PC-9 (cell line): Measurements from ENCODE around the gene KIDINS220. TPM values are rescaled to one million over a fixed set of nuclear protein-coding genes. Genes with fewer than 3 reads are reported as not detected.

ENCODE experiments used
- BruUV-seq: library from RNA; stranded (reverse); fragments of 400-500 nt; replicated peaks from 2 replicates; lab custom pipeline; 2021; lab: Mats Ljungman, UMichigan
- CTCF ChIA-PET: fragments of 300-600 bp; sonication (Branson Sonifier 250); formaldehyde crosslinking; loops from one replicate; lab custom pipeline; 2022; ENCODE audit warnings: antibody characterized with exemption; lab: Charles Lee
- POLR2A ChIA-PET: fragments of 300-600 bp; sonication (Branson Sonifier 250); formaldehyde crosslinking; loops from one replicate; lab custom pipeline; 2022; ENCODE audit warnings: antibody characterized with exemption; ENCODE audit not compliant: unreplicated experiment; lab: Charles Lee
- DNase-seq, 2 experiments: peaks; one replicate each; pipeline versions ENCODE4 v3.0.0 to v3.0.0-alpha.2; 2015 to 2022; ENCODE audit warnings: mixed read lengths in 1 of 2
- H2AFZ ChIP-seq: fragments of 200-600 bp; sonication (generic); 2 replicates; pipeline ENCODE4 v1.8.1; 2017; ENCODE audit warnings: antibody characterized with exemption
- H3F3A ChIP-seq: fragments of 200-600 bp; sonication (generic); 2 replicates; pipeline ENCODE4 v1.8.1; 2017; ENCODE audit warnings: antibody characterized with exemption, mild to moderate bottlenecking, low read depth; ENCODE audit not compliant: insufficient read depth
- H3K27ac ChIP-seq: fragments of 200-600 bp; sonication (generic); 2 replicates; pipeline ENCODE4 v1.6.1; 2016; ENCODE audit warnings: mixed run types
- H3K27me3 ChIP-seq: fragments of 200-600 bp; sonication (generic); 2 replicates; pipeline ENCODE4 v1.6.1; 2016; ENCODE audit warnings: low read depth, mixed run types; ENCODE audit not compliant: insufficient read depth
- H3K36me3 ChIP-seq: fragments of 200-600 bp; sonication (generic); 2 replicates; pipeline ENCODE4 v1.6.1; 2016; ENCODE audit warnings: low read depth, mixed run types
- H3K4me1 ChIP-seq: fragments of 200-600 bp; sonication (generic); replicated peaks from 2 replicates; pipeline ENCODE4 v1.6.1; 2016; ENCODE audit warnings: mixed run types; ENCODE audit not compliant: insufficient read depth
- H3K4me2 ChIP-seq: fragments of 200-600 bp; sonication (generic); 2 replicates; pipeline ENCODE4 v1.6.1; 2017; ENCODE audit warnings: mixed run types
- H3K4me3 ChIP-seq: fragments of 200-600 bp; sonication (generic); 2 replicates; pipeline ENCODE4 v1.6.1; 2016; ENCODE audit warnings: mixed run types
- H3K79me2 ChIP-seq: fragments of 200-600 bp; sonication (generic); 2 replicates; pipeline ENCODE4 v1.6.1; 2017; ENCODE audit warnings: low read depth, mixed run types
- H3K9me2 ChIP-seq: fragments of 200-600 bp; sonication (generic); 2 replicates; pipeline ENCODE4 v1.8.1; 2017; ENCODE audit warnings: mild to moderate bottlenecking; ENCODE audit not compliant: insufficient read depth
- H3K9me3 ChIP-seq: fragments of 200-600 bp; sonication (generic); 2 replicates; pipeline ENCODE4 v1.8.1; 2016; ENCODE audit warnings: low read depth; ENCODE audit not compliant: insufficient read depth
- H4K20me1 ChIP-seq: fragments of 200-600 bp; sonication (generic); 2 replicates; pipeline ENCODE4 v1.8.1; 2017; ENCODE audit not compliant: insufficient read depth
- EZH2 ChIP-seq: fragments of 200-600 bp; sonication (generic); IDR thresholded peaks from 2 replicates; pipeline ENCODE4 v1.8.0; 2017; ENCODE audit warnings: antibody characterized with exemption, low read depth
- intact Hi-C: fragments of 100-400 bp; cut with micrococcal nuclease; formaldehyde crosslinking; loops from one replicate; pipeline ENCODE4 v1.10.0; 2022; ENCODE audit not compliant: unreplicated experiment
- total RNA-seq: library from RNA; stranded (reverse); gene quantifications from 2 replicates; pipeline ENCODE4 v1.2.3, GENCODE V29; 2021
- TF ChIP-seq, protein P1 (sequence below): fragments of 200-600 bp; sonication (generic); conservative IDR thresholded peaks from 2 replicates; pipeline ENCODE4 v1.6.1; 2017; ENCODE audit warnings: mixed run types, antibody characterized with exemption, mild to moderate bottlenecking, moderate library complexity

KIDINS220 gene
- total RNA-seq, 1 experiment from 2014 or later, result 13.9 TPM

GRCh38 chr2:8794923-8795825 lies 42.2 kb downstream of the KIDINS220 start:
- no peak overlapping the region for H3K4me3 ChIP-seq
- H3K27ac ChIP-seq, result no peak overlapping the region
- no peaks in the 10 kb centered on the region for H3K27me3 ChIP-seq
- no peak overlapping the region for H2AFZ ChIP-seq
- no peaks in the 10 kb centered on the region for H4K20me1 ChIP-seq
- CTCF ChIA-PET, result no interaction called here
- H3F3A ChIP-seq, result no peaks in the 10 kb centered on the region
- POLR2A ChIA-PET, result no interaction called here
- H3K36me3 ChIP-seq, result peaks cover 4% of the 10 kb centered on the region
- H3K9me3 ChIP-seq, result no peaks in the 10 kb centered on the region
- intact Hi-C loops, result no loop called here
- H3K4me1 ChIP-seq, result no peaks in the 10 kb centered on the region
- no TSS peak for BruUV-seq
- TF ChIP-seq, protein P1, sequence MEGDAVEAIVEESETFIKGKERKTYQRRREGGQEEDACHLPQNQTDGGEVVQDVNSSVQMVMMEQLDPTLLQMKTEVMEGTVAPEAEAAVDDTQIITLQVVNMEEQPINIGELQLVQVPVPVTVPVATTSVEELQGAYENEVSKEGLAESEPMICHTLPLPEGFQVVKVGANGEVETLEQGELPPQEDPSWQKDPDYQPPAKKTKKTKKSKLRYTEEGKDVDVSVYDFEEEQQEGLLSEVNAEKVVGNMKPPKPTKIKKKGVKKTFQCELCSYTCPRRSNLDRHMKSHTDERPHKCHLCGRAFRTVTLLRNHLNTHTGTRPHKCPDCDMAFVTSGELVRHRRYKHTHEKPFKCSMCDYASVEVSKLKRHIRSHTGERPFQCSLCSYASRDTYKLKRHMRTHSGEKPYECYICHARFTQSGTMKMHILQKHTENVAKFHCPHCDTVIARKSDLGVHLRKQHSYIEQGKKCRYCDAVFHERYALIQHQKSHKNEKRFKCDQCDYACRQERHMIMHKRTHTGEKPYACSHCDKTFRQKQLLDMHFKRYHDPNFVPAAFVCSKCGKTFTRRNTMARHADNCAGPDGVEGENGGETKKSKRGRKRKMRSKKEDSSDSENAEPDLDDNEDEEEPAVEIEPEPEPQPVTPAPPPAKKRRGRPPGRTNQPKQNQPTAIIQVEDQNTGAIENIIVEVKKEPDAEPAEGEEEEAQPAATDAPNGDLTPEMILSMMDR, result no peak
- no peak for TF ChIP-seq EZH2
- H3K79me2 ChIP-seq, result no peaks in the 10 kb centered on the region
- no peak overlapping the region for H3K4me2 ChIP-seq
- DNase-seq, result no peak
- no peaks in the 10 kb centered on the region for H3K9me2 ChIP-seq

DNA sequence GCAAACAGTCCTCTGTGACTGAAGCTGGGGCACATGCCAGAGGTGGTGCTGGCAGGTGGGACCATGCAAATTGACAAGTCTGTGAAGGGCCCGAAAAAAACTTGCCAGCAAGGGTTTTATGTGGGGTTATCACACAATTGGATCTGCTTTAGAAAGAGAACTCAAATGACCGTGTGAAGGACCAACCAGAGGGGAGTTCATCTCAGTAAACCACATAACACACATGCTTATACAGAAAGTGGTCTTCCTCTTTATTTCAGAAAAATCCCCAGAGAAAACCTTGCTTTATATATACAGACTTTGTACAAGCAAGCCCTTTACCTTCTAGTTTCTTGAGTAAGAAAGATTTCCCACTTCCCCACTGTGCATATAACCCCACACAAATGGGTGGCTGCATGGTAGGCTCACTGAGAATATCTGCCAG lies 46.7 kb downstream of the KIDINS220 start:
- Histone ChIP-seq H3K4me3 (no peak overlapping the region), H3K4me1 (no peaks in the 10 kb centered on the region), H4K20me1 (no peaks in the 10 kb centered on the region), H2AFZ (no peak overlapping the region), H3K79me2 (no peaks in the 10 kb centered on the region), H3F3A (no peaks in the 10 kb centered on the region), H3K9me3 (no peaks in the 10 kb centered on the region), H3K4me2 (no peak overlapping the region), H3K9me2 (no peaks in the 10 kb centered on the region), H3K36me3 (peaks cover 4% of the 10 kb centered on the region), H3K27ac (no peak overlapping the region), H3K27me3 (no peaks in the 10 kb centered on the region)
- CTCF ChIA-PET, result no interaction called here
- intact Hi-C loops, result no loop called here
- no peak for DNase-seq
- BruUV-seq, result no TSS peak
- POLR2A ChIA-PET, result no interaction called here
- TF ChIP-seq, protein P1, result no peak

DNA sequence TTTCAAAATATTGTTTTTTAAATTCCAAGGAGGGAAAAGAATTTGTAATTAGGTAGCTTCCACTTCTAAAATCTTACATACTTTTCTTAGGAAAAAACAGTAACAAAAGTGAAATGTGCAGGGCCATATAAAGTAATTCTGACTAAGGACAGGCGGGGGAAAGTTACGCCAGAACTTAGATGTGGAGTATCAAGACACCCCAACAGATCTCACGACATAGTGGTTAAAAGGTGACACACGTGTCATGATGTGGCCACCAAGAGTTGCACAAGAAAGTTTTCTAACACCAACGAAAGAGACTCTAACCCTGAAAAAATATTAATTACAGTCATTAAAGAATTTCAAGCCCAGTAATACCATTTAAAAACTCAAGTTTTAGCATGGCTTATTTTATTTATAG lies 51.0 kb downstream of the KIDINS220 start:
- H3K79me2 ChIP-seq, result no peaks in the 10 kb centered on the region
- no peak overlapping the region for H3K27ac ChIP-seq
- no peaks in the 10 kb centered on the region for H3K27me3 ChIP-seq
- no peak overlapping the region for H3K4me2 ChIP-seq
- TF ChIP-seq, protein P1, result no peak
- no peak for TF ChIP-seq EZH2
- no peaks in the 10 kb centered on the region; the same call in 1 of the 2 replicates for H3K36me3 ChIP-seq
- no peak overlapping the region for H3K4me3 ChIP-seq
- H3F3A ChIP-seq, result no peaks in the 10 kb centered on the region
- H4K20me1 ChIP-seq, result no peaks in the 10 kb centered on the region
- no peak overlapping the region for H2AFZ ChIP-seq
- H3K9me3 ChIP-seq, result no peaks in the 10 kb centered on the region
- no peak for DNase-seq
- intact Hi-C loops, result no loop called here
- H3K9me2 ChIP-seq, result no peaks in the 10 kb centered on the region
- no peaks in the 10 kb centered on the region for H3K4me1 ChIP-seq
- CTCF ChIA-PET, result no interaction called here
- no TSS peak for BruUV-seq
- POLR2A ChIA-PET, result no interaction called here
